OCI-LY7 (cell line): ENCODE data around the gene ZNF804A.

Experiments used
- CTCF ChIP-seq: fragments of 200-600 bp; sonication (generic); conservative IDR thresholded peaks from 2 replicates; pipeline ENCODE4 v1.5.1; 2014; ENCODE audit warnings: mild to moderate bottlenecking, antibody characterized with exemption, low read length, moderate library complexity, mixed read lengths
- EZH2phosphoT487 ChIP-seq: fragments of 200-600 bp; sonication (generic); IDR thresholded peaks from 2 replicates; pipeline ENCODE4 v1.6.1; 2018; ENCODE audit warnings: low read depth, borderline replicate concordance, mild to moderate bottlenecking, mixed run types, antibody characterized with exemption, low read length, moderate library complexity, mixed read lengths

GRCh38 chr2:184906160-184906559 lies 307.8 kb downstream of the ZNF804A start:
- no peak for TF ChIP-seq CTCF
- no peak for TF ChIP-seq EZH2phosphoT487
